HG03025 (cell line): Measurements from ENCODE around the gene ENHO.
"Not testable (repeated sequence)": the region's sequence is repeated elsewhere in the genome, so short reads cannot be mapped to it uniquely, and the experiment has no call there.

Experiments
- ATAC-seq: cut with Tn5 transposase; IDR thresholded peaks from one replicate; pipeline ENCODE4 v1.9.1; 2021; ENCODE audit warnings: mild to moderate bottlenecking, moderate library complexity; ENCODE audit not compliant: unreplicated experiment, low FRiP score

Gene ENHO

GRCh38 chr9:34536685-34537084 is 13.9 kb upstream of the ENHO start:
- ATAC-seq: no peak

DNA sequence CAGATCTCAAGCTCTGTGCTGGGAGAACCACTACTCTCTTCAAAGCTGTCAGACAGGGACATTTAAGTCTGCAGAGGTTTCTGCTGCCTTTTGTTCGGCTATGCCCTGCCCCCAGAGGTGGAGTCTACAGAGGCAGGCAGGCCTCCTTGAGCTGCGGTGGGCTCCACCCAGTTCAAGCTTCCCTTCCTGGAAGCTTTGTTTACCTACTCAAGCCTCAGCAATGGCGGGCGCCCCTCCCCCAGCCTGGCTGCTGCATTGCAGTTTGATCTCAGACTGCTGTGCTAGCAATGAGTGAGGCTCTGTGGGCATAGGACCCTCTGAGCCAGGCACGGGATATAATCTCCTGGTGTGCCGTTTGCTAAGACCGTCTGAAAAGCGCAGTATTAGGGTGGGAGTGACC is 9.3 kb upstream of the ENHO start:
- ATAC-seq: not testable (repeated sequence)

GRCh38 chr9:34526026-34526425 is 3.2 kb upstream of the ENHO start:
- no peak for ATAC-seq

GRCh38 chr9:34524349-34524748 is 1.6 kb upstream of the ENHO start:
- ATAC-seq: no peak

- no peak for ATAC-seq
Measured at GRCh38 chr9:34522091-34522887, 501 bp downstream of the ENHO start.

- no peak for ATAC-seq
Measured at GRCh38 chr9:34521406-34522045, 1.3 kb downstream of the ENHO start.

- no peak for ATAC-seq
Measured at GRCh38 chr9:34520505-34521385, 2.0 kb downstream of the ENHO start.

GRCh38 chr9:34520096-34520495 is 2.7 kb downstream of the ENHO start:
- no peak for ATAC-seq

DNA sequence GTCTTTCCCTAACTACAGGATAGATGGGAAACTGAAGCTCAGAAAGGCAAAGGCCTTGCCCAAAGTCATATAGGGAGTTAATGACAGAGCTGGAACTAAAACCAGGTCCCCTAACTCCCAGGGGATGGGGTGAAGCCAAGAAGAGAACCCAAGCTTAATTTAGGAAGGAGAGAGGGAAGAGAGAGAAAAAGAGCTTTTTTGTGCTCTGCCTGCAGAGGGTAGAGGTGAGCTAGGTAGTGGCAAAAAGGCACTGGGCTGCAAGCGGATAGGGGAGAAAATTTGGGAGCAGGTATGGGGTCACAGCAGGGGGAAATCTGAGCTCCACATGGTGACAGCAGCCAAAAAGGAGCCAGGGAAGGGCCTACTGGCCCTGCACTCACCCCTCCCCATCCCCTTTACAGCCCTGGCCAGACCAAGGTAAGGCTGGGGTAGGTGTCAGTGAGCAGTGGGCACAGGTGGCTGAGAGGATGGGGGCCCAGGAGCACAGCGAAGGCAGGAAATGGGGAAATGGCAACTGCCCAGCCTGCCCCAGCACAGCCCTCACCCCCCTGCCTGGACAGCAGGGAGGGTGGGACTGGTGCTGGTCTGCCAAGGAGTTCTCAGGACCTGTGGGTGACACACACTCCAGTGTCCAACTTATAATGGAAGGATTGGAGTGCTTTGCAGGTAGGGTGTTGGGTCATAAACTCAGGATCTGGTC is 3.3 kb downstream of the ENHO start:
- no peak for ATAC-seq

DNA sequence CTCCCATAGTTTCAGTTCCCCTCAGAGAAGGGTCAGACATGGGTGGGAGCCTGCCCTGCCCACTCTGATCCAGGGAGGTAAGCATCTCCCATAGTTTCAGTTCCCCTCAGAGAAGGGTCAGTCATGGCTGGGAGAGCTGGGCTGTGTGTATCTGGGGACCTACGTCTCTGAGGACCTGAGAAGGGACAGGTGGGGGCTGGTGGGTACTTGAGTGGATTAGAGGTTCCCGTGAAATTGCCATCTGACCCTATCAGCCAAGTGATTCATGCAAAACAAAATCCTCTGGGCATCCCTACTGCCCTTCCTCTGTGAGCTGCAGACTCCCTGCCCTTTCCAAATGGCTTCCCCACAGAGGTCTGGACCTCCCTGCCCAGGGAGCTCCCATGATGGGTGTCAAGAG is 3.9 kb downstream of the ENHO start:
- ATAC-seq: no peak

- ATAC-seq: no peak
Measured at GRCh38 chr9:34518110-34518616, 4.6 kb downstream of the ENHO start.

- ATAC-seq: no peak
Measured at GRCh38 chr9:34517185-34517584, 5.6 kb downstream of the ENHO start.

- ATAC-seq: no peak
Measured at GRCh38 chr9:34515959-34516358, 6.8 kb downstream of the ENHO start.

DNA sequence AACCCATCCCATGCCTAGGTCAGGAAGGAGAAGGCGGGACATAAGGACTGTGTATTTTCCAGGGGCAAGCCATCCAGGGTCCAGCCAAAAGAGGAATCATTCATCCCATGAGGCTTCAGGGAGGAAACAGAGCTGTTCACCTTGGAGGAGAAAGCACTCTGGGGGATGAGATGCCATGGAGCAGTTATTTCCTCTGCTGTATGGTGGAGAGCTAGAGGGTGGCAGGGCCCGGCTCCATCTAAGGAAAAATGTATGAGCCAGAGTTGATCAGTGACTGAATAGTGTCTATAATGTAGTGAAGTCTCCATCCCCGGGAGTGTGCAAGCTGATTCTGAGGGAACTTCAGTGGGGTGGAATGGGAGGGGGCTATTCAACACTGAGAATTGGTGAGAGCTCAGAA is 8.0 kb downstream of the ENHO start:
- no peak for ATAC-seq

DNA sequence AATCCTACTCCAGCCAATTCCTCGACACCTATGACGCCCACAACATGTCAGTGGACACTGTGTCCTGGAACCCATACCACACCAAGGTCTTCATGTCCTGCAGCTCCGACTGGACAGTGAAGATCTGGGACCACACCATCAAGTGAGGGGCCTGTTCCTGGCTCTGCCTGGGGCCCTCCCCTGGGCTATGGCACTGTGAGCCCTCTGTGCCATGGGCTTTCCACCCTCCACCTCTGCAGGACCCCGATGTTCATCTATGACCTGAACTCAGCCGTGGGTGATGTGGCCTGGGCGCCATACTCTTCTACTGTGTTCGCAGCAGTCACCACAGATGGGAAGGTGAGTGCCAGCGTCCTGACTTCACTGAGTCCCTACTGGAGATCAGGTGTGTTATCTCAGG is 8.4 kb downstream of the ENHO start:
- no peak for ATAC-seq

DNA sequence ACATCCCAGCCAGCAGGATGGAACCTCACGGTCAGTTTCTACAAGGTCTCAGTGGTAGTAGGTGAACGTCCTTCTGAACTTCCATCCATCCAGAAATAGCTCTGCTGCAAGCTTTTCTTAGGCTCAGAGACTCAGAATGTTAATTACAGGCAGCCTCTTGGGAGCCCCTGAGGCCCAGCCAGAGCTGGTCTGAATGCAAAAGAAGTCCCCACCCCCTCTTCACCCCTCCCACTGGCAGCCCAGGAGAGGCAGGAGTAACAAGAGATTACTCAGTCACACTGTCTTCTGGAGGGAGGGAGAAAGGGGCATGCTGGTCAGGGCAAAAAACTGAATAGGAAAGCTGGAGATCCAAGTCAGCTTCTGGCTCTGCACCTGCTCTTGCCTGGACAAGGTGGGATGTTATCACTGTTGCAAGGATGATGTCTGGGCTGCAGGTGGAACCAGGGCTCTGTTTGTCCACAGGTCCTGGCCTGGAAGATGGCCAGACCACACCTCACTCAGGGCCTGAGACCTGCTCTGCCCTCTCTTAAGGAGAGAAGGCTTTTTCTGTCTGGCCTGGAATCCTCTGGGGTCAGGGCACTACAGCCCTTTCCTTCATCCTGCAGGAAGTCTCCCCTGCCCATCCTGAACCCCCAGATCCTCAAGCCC is 9.1 kb downstream of the ENHO start:
- ATAC-seq: no peak

GRCh38 chr9:34512131-34513078 is 10.4 kb downstream of the ENHO start:
- ATAC-seq: no peak

- ATAC-seq: no peak
Measured at GRCh38 chr9:34510497-34511468, 12.0 kb downstream of the ENHO start.
